ENCODE measurements around the gene APLF. TPM values are rescaled to one million over a fixed set of nuclear protein-coding genes. Genes with fewer than 3 reads are reported as not detected.

APLF gene
- total and polyA plus RNA-seq, 2 donors (not counting 3 experiments of a cell fraction or from before 2014, with no cell fraction given), result 0.75 to 2.3 TPM

- dilution Hi-C loops (cut with MboI; ENCODE audit: extremely low pct_ligation_motif_present, low sequenced_read_pairs) (no loop called here), intact Hi-C loops (cut with micrococcal nuclease) (no loop called here)
- no TSS peak for BruUV-seq (replicated peaks)
- FAIRE-seq (no peak), DNase-seq (ENCODE audit: low read depth, low spot score) (no peak)
- no peaks in the 10 kb centered on the region for H3K36me3 ChIP-seq (ENCODE audit: control insufficient read depth in 2 of 2, extremely low read depth in 1 of 2, insufficient read depth in 2 of 2, low read length in 2 of 2)
- ChIA-PET CTCF (interaction anchor here (1.8 to 3.4 kb wide), 2 partner anchors 13 to 60 kb away, joined by 3 to 24 read pairs; no protein-coding TSS in a partner anchor), POLR2A (no interaction called here)
- H3K9me3 ChIP-seq (replicated peaks; ENCODE audit: control insufficient read depth, insufficient read depth, low read length), result no peaks in the 10 kb centered on the region
- no peak overlapping the region for H3K9ac ChIP-seq (replicated peaks; ENCODE audit: extremely low read depth, insufficient read depth, low read length)
- no peak overlapping the region for H3K4me3 ChIP-seq (replicated peaks in 1 of 3; ENCODE audit: insufficient read depth in 1 of 3, low read depth in 1 of 3, low read length in 3 of 3)
- H4K20me1 ChIP-seq (replicated peaks; ENCODE audit: control insufficient read depth, extremely low read depth, insufficient read depth, low read length), result no peaks in the 10 kb centered on the region
- H3K4me2 ChIP-seq (ENCODE audit: insufficient read depth, low read length), result no peak overlapping the region
- H3K79me2 ChIP-seq (ENCODE audit: control insufficient read depth, insufficient read depth, low read length), result no peaks in the 10 kb centered on the region
- no peak overlapping the region for H3K27ac ChIP-seq (ENCODE audit: insufficient read depth, low read depth, low read length)
- peaks cover 12 to 18% of the 10 kb centered on the region in 2 experiments for H3K27me3 ChIP-seq (ENCODE audit: control insufficient read depth in 2 of 2, insufficient read depth in 2 of 2, low read length in 2 of 2)
- TF ChIP-seq POLR2A (IDR thresholded peaks at IDR 0.05; ENCODE audit: low read depth, low read length) (no peak), GATA2 (IDR thresholded peaks at IDR 0.05; ENCODE audit: insufficient read depth, insufficient read length, low read depth, low read length) (no peak)
- H2AFZ ChIP-seq (ENCODE audit: low read depth, low read length), result no peak overlapping the region
- H3K9me1 ChIP-seq (replicated peaks; ENCODE audit: control insufficient read depth, extremely low read depth, insufficient read depth, low read length), result no peaks in the 10 kb centered on the region
- H3K4me1 ChIP-seq (ENCODE audit: control insufficient read depth, extremely low read depth, insufficient read depth, low read length), result no peaks in the 10 kb centered on the region
Measured at GRCh38 chr2:68428126-68428525, 39.3 kb upstream of the APLF start.

- no peaks in the 10 kb centered on the region for H4K20me1 ChIP-seq (replicated peaks; ENCODE audit: control insufficient read depth, extremely low read depth, insufficient read depth, low read length)
- intact Hi-C loops (cut with micrococcal nuclease) (no loop called here), dilution Hi-C loops (cut with MboI; ENCODE audit: extremely low pct_ligation_motif_present, low sequenced_read_pairs) (no loop called here)
- CTCF ChIA-PET, result interaction anchor here (1.8 to 3.4 kb wide), 2 partner anchors 12 to 59 kb away, joined by 3 to 24 read pairs; no protein-coding TSS in a partner anchor
- DNase-seq (ENCODE audit: low read depth, low spot score) (no peak), FAIRE-seq (no peak)
- H3K27ac ChIP-seq (ENCODE audit: insufficient read depth, low read depth, low read length), result no peak overlapping the region
- peaks cover 12 to 18% of the 10 kb centered on the region in 2 experiments for H3K27me3 ChIP-seq (ENCODE audit: control insufficient read depth in 2 of 2, insufficient read depth in 2 of 2, low read length in 2 of 2)
- no peak overlapping the region for H3K9ac ChIP-seq (replicated peaks; ENCODE audit: extremely low read depth, insufficient read depth, low read length)
- no peak overlapping the region for H2AFZ ChIP-seq (ENCODE audit: low read depth, low read length)
- H3K9me3 ChIP-seq (replicated peaks; ENCODE audit: control insufficient read depth, insufficient read depth, low read length), result no peaks in the 10 kb centered on the region
- POLR2A ChIA-PET, result no interaction called here
- no peaks in the 10 kb centered on the region for H3K4me1 ChIP-seq (ENCODE audit: control insufficient read depth, extremely low read depth, insufficient read depth, low read length)
- no TSS peak for BruUV-seq (replicated peaks)
- H3K79me2 ChIP-seq (ENCODE audit: control insufficient read depth, insufficient read depth, low read length), result no peaks in the 10 kb centered on the region
- TF ChIP-seq, protein P1, sequence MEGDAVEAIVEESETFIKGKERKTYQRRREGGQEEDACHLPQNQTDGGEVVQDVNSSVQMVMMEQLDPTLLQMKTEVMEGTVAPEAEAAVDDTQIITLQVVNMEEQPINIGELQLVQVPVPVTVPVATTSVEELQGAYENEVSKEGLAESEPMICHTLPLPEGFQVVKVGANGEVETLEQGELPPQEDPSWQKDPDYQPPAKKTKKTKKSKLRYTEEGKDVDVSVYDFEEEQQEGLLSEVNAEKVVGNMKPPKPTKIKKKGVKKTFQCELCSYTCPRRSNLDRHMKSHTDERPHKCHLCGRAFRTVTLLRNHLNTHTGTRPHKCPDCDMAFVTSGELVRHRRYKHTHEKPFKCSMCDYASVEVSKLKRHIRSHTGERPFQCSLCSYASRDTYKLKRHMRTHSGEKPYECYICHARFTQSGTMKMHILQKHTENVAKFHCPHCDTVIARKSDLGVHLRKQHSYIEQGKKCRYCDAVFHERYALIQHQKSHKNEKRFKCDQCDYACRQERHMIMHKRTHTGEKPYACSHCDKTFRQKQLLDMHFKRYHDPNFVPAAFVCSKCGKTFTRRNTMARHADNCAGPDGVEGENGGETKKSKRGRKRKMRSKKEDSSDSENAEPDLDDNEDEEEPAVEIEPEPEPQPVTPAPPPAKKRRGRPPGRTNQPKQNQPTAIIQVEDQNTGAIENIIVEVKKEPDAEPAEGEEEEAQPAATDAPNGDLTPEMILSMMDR (IDR thresholded peaks at IDR 0.05; ENCODE audit: extremely low read depth in 1 of 2, insufficient read depth in 1 of 2, low read depth in 1 of 2, low read length in 2 of 2), result no peak
- TF ChIP-seq EZH2 (IDR thresholded peaks at IDR 0.05; ENCODE audit: borderline replicate concordance, low read depth, low read length, severe bottlenecking), result no peak
- no peak for TF ChIP-seq POLR2AphosphoS5 (IDR thresholded peaks at IDR 0.05; ENCODE audit: insufficient read depth, low read depth, low read length)
- no peak for TF ChIP-seq MYC (IDR thresholded peaks at IDR 0.05; ENCODE audit: low read depth, low read length)
- TF ChIP-seq JUN (IDR thresholded peaks at IDR 0.05; ENCODE audit: borderline replicate concordance, insufficient read depth, insufficient read length, low read depth), result no peak
- TF ChIP-seq FOS (IDR thresholded peaks at IDR 0.05; ENCODE audit: borderline replicate concordance, insufficient read depth, low read length), result no peak
- TF ChIP-seq, protein P2, sequence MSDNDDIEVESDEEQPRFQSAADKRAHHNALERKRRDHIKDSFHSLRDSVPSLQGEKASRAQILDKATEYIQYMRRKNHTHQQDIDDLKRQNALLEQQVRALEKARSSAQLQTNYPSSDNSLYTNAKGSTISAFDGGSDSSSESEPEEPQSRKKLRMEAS (IDR thresholded peaks at IDR 0.05; ENCODE audit: insufficient read depth, insufficient read length), result no peak
- TF ChIP-seq POLR2A (IDR thresholded peaks at IDR 0.05; ENCODE audit: low read depth, low read length), result no peak
- TF ChIP-seq GATA2 (IDR thresholded peaks at IDR 0.05; ENCODE audit: insufficient read depth, insufficient read length, low read depth, low read length), result no peak
- no peak overlapping the region for H3K4me2 ChIP-seq (ENCODE audit: insufficient read depth, low read length)
- H3K36me3 ChIP-seq (ENCODE audit: control insufficient read depth in 2 of 2, extremely low read depth in 1 of 2, insufficient read depth in 2 of 2, low read length in 2 of 2), result no peaks in the 10 kb centered on the region
- H3K4me3 ChIP-seq (replicated peaks in 1 of 3; ENCODE audit: insufficient read depth in 1 of 3, low read depth in 1 of 3, low read length in 3 of 3), result no peak overlapping the region
- H3K9me1 ChIP-seq (replicated peaks; ENCODE audit: control insufficient read depth, extremely low read depth, insufficient read depth, low read length), result no peaks in the 10 kb centered on the region
Measured at GRCh38 chr2:68428746-68429145, 38.6 kb upstream of the APLF start.
